PC-9 (cell line): ENCODE measurements around the gene KCNJ3. TPM values are rescaled to one million over a fixed set of nuclear protein-coding genes. Genes with fewer than 3 reads are reported as not detected.

ENCODE experiments used
- BruUV-seq: library from RNA; stranded (reverse); fragments of 400-500 nt; replicated peaks from 2 replicates; lab custom pipeline; 2021; lab: Mats Ljungman, UMichigan
- CTCF ChIA-PET: fragments of 300-600 bp; sonication (Branson Sonifier 250); formaldehyde crosslinking; loops from one replicate; lab custom pipeline; 2022; ENCODE audit warnings: antibody characterized with exemption; lab: Charles Lee
- POLR2A ChIA-PET: fragments of 300-600 bp; sonication (Branson Sonifier 250); formaldehyde crosslinking; loops from one replicate; lab custom pipeline; 2022; ENCODE audit warnings: antibody characterized with exemption; ENCODE audit not compliant: unreplicated experiment; lab: Charles Lee
- DNase-seq, 2 experiments: peaks; one replicate each; pipeline versions ENCODE4 v3.0.0 to v3.0.0-alpha.2; 2015 to 2022; ENCODE audit warnings: mixed read lengths in 1 of 2
- H2AFZ ChIP-seq: fragments of 200-600 bp; sonication (generic); 2 replicates; pipeline ENCODE4 v1.8.1; 2017; ENCODE audit warnings: antibody characterized with exemption
- H3F3A ChIP-seq: fragments of 200-600 bp; sonication (generic); 2 replicates; pipeline ENCODE4 v1.8.1; 2017; ENCODE audit warnings: antibody characterized with exemption, mild to moderate bottlenecking, low read depth; ENCODE audit not compliant: insufficient read depth
- H3K27ac ChIP-seq: fragments of 200-600 bp; sonication (generic); 2 replicates; pipeline ENCODE4 v1.6.1; 2016; ENCODE audit warnings: mixed run types
- H3K27me3 ChIP-seq: fragments of 200-600 bp; sonication (generic); 2 replicates; pipeline ENCODE4 v1.6.1; 2016; ENCODE audit warnings: low read depth, mixed run types; ENCODE audit not compliant: insufficient read depth
- H3K36me3 ChIP-seq: fragments of 200-600 bp; sonication (generic); 2 replicates; pipeline ENCODE4 v1.6.1; 2016; ENCODE audit warnings: low read depth, mixed run types
- H3K4me1 ChIP-seq: fragments of 200-600 bp; sonication (generic); replicated peaks from 2 replicates; pipeline ENCODE4 v1.6.1; 2016; ENCODE audit warnings: mixed run types; ENCODE audit not compliant: insufficient read depth
- H3K4me2 ChIP-seq: fragments of 200-600 bp; sonication (generic); 2 replicates; pipeline ENCODE4 v1.6.1; 2017; ENCODE audit warnings: mixed run types
- H3K4me3 ChIP-seq: fragments of 200-600 bp; sonication (generic); 2 replicates; pipeline ENCODE4 v1.6.1; 2016; ENCODE audit warnings: mixed run types
- H3K79me2 ChIP-seq: fragments of 200-600 bp; sonication (generic); 2 replicates; pipeline ENCODE4 v1.6.1; 2017; ENCODE audit warnings: low read depth, mixed run types
- H3K9me2 ChIP-seq: fragments of 200-600 bp; sonication (generic); 2 replicates; pipeline ENCODE4 v1.8.1; 2017; ENCODE audit warnings: mild to moderate bottlenecking; ENCODE audit not compliant: insufficient read depth
- H3K9me3 ChIP-seq: fragments of 200-600 bp; sonication (generic); 2 replicates; pipeline ENCODE4 v1.8.1; 2016; ENCODE audit warnings: low read depth; ENCODE audit not compliant: insufficient read depth
- H4K20me1 ChIP-seq: fragments of 200-600 bp; sonication (generic); 2 replicates; pipeline ENCODE4 v1.8.1; 2017; ENCODE audit not compliant: insufficient read depth
- EZH2 ChIP-seq: fragments of 200-600 bp; sonication (generic); IDR thresholded peaks from 2 replicates; pipeline ENCODE4 v1.8.0; 2017; ENCODE audit warnings: antibody characterized with exemption, low read depth
- intact Hi-C: fragments of 100-400 bp; cut with micrococcal nuclease; formaldehyde crosslinking; loops from one replicate; pipeline ENCODE4 v1.10.0; 2022; ENCODE audit not compliant: unreplicated experiment
- total RNA-seq: library from RNA; stranded (reverse); gene quantifications from 2 replicates; pipeline ENCODE4 v1.2.3, GENCODE V29; 2021
- TF ChIP-seq, protein P1 (sequence below): fragments of 200-600 bp; sonication (generic); conservative IDR thresholded peaks from 2 replicates; pipeline ENCODE4 v1.6.1; 2017; ENCODE audit warnings: mixed run types, antibody characterized with exemption, mild to moderate bottlenecking, moderate library complexity

Gene KCNJ3
- total RNA-seq, 1 experiment from 2014 or later = not detected

DNA sequence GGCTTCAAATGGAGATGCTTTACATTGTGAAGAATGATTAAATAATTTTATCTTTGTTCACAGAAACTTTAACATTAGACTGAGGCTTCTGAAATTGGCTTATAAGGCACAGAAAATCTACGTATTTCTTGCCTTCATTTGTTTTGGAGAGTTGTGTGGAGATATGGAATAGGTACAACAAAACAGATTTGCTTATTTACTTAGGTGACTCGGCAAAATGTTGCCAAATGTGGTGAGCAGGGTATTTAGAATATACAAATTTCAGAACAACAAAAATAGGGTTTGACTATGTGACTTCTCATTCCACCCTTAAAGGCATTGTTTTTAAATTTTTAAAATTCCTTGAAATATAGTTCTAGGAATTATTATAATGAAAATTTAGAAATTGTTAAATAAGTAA lies 134.2 kb downstream of the KCNJ3 start:
- intact Hi-C loops = no loop called here

DNA sequence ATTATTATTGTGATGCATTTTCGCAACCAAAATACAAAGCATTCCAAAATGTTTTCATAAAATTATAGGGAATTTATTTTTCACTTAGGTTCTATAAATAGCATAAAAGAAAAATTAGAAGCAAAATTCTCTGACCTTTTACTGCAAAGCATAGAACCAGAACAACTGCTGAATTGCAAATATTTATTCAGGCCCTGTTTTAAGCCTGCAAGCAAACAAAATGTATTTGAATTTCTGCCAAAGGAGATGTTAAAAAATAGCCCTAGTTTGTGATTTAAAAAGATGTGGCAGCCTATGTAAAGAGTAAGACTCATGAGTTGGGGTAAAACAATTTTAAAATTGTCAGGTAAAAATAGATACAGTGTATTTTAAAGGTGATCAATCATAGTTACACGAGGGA lies 138.1 kb downstream of the KCNJ3 start:
- Histone ChIP-seq H3K4me3 (no peak overlapping the region), H4K20me1 (no peaks in the 10 kb centered on the region), H3K27me3 (no peaks in the 10 kb centered on the region), H3K9me3 (no peaks in the 10 kb centered on the region), H3K36me3 (no peaks in the 10 kb centered on the region), H3K4me2 (no peak overlapping the region), H3K27ac (no peak overlapping the region), H2AFZ (no peak overlapping the region), H3K4me1 (no peaks in the 10 kb centered on the region), H3K9me2 (no peaks in the 10 kb centered on the region), H3F3A (no peaks in the 10 kb centered on the region), H3K79me2 (no peaks in the 10 kb centered on the region)
- no TSS peak for BruUV-seq
- no peak for DNase-seq
- CTCF ChIA-PET = no interaction called here
- POLR2A ChIA-PET = no interaction called here
- intact Hi-C loops = no loop called here
- TF ChIP-seq, protein P1, sequence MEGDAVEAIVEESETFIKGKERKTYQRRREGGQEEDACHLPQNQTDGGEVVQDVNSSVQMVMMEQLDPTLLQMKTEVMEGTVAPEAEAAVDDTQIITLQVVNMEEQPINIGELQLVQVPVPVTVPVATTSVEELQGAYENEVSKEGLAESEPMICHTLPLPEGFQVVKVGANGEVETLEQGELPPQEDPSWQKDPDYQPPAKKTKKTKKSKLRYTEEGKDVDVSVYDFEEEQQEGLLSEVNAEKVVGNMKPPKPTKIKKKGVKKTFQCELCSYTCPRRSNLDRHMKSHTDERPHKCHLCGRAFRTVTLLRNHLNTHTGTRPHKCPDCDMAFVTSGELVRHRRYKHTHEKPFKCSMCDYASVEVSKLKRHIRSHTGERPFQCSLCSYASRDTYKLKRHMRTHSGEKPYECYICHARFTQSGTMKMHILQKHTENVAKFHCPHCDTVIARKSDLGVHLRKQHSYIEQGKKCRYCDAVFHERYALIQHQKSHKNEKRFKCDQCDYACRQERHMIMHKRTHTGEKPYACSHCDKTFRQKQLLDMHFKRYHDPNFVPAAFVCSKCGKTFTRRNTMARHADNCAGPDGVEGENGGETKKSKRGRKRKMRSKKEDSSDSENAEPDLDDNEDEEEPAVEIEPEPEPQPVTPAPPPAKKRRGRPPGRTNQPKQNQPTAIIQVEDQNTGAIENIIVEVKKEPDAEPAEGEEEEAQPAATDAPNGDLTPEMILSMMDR = no peak
- no peak for TF ChIP-seq EZH2

More for the DNA sequence above, 134.2 kb downstream of the KCNJ3 start:
- Histone ChIP-seq H3K79me2 (no peaks in the 10 kb centered on the region), H3F3A (no peaks in the 10 kb centered on the region), H3K9me3 (no peaks in the 10 kb centered on the region), H3K36me3 (no peaks in the 10 kb centered on the region), H3K27me3 (no peaks in the 10 kb centered on the region), H3K9me2 (no peaks in the 10 kb centered on the region), H4K20me1 (no peaks in the 10 kb centered on the region), H3K4me2 (no peak overlapping the region), H2AFZ (no peak overlapping the region), H3K4me1 (no peaks in the 10 kb centered on the region), H3K4me3 (no peak overlapping the region), H3K27ac (no peak overlapping the region)
- CTCF ChIA-PET = no interaction called here
- BruUV-seq = no TSS peak
- no peak for DNase-seq
- TF ChIP-seq, protein P1 = no peak
- TF ChIP-seq EZH2 = no peak
- POLR2A ChIA-PET = no interaction called here

GRCh38 chr2:154837035-154837434 lies 138.5 kb downstream of the KCNJ3 start:
- H3K4me2 ChIP-seq = no peak overlapping the region
- no peaks in the 10 kb centered on the region for H3K36me3 ChIP-seq
- no peak overlapping the region for H3K27ac ChIP-seq
- H3K27me3 ChIP-seq = no peaks in the 10 kb centered on the region
- no peaks in the 10 kb centered on the region for H3K9me2 ChIP-seq
- no peaks in the 10 kb centered on the region for H3K79me2 ChIP-seq
- TF ChIP-seq EZH2 = no peak
- TF ChIP-seq, protein P1 = no peak
- no peaks in the 10 kb centered on the region for H4K20me1 ChIP-seq
- H3K4me1 ChIP-seq = no peaks in the 10 kb centered on the region
- no peak overlapping the region for H3K4me3 ChIP-seq
- no TSS peak for BruUV-seq
- H3F3A ChIP-seq = no peaks in the 10 kb centered on the region
- ChIA-PET POLR2A (no interaction called here), CTCF (no interaction called here)
- no peak overlapping the region for H2AFZ ChIP-seq
- no peak for DNase-seq
- H3K9me3 ChIP-seq = no peaks in the 10 kb centered on the region
- intact Hi-C loops = no loop called here
